ENCODE results near the gene ADCY3.

Gene ADCY3

GRCh38 chr2:24881623-24882022 is 38.4 kb downstream of the ADCY3 start:
- H3K9me3 ChIP-seq (ENCODE audit: insufficient read depth, low read length, severe bottlenecking), result no peaks in the 10 kb centered on the region
- no peak overlapping the region for H3K27ac ChIP-seq (ENCODE audit: low read length)
- peaks cover 13% of the 10 kb centered on the region; the same call in 1 of the 2 replicates for H3K36me3 ChIP-seq (ENCODE audit: insufficient read depth, low read length)
- ATAC-seq (ENCODE audit: insufficient read depth, low read depth) (peak; percentile 65; the same call in 1 of the 3 replicates), DNase-seq (no peak)
- H3K27me3 ChIP-seq (ENCODE audit: insufficient read depth, low read length, poor library complexity), result no peaks in the 10 kb centered on the region
- peaks cover 40% of the 10 kb centered on the region for H4K20me1 ChIP-seq (ENCODE audit: insufficient read depth, low read length)
- TF ChIP-seq EZH2 (IDR thresholded peaks at IDR 0.05; ENCODE audit: borderline replicate concordance, low read depth, low read length, severe bottlenecking) (no peak), CTCF (IDR thresholded peaks at IDR 0.05; ENCODE audit: borderline replicate concordance, extremely low read depth, low read length, poor library complexity, severe bottlenecking) (peak; percentile 49)
- H2AFZ ChIP-seq (ENCODE audit: low read depth, low read length), result no peak overlapping the region
- H3K4me1 ChIP-seq (ENCODE audit: insufficient read depth, low read length), result no peaks in the 10 kb centered on the region
- H3K4me2 ChIP-seq (ENCODE audit: insufficient read depth, low read length), result no peak overlapping the region
- H3K4me3 ChIP-seq (ENCODE audit: low read depth in 1 of 2, low read length in 2 of 2), result no peak overlapping the region
- H3K79me2 ChIP-seq (ENCODE audit: insufficient read depth, low read length), result peaks cover 58% of the 10 kb centered on the region
- no peak overlapping the region for H3K9ac ChIP-seq (ENCODE audit: low read depth, low read length)

DNA sequence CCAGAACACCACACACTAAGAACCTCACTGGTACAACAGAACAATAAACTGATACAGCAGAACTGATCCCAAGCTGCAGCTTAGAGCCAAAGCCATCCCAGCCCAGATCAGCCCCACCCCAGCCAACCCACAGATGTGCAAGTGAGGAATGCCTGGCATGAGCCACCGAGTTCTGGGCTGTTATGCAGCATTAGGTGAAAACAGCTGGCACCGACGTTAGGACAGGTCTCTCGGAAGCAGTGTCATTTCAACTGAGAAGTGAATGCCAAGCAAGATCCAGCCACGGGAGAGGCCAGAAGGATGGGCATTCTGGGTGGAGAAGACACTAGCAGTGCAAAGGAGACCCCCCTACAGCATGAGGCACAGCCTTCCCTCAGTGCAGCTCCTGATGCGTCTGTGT is 38.9 kb downstream of the ADCY3 start:
- Histone ChIP-seq H4K20me1 (ENCODE audit: insufficient read depth, low read length) (peaks cover 35% of the 10 kb centered on the region), H3K9ac (ENCODE audit: low read depth, low read length) (no peak overlapping the region), H3K27ac (ENCODE audit: low read length) (no peak overlapping the region), H3K79me2 (ENCODE audit: insufficient read depth, low read length) (peaks cover 53% of the 10 kb centered on the region), H3K9me3 (ENCODE audit: insufficient read depth, low read length, severe bottlenecking) (no peaks in the 10 kb centered on the region), H3K4me2 (ENCODE audit: insufficient read depth, low read length) (no peak overlapping the region), H2AFZ (ENCODE audit: low read depth, low read length) (no peak overlapping the region), H3K4me3 (ENCODE audit: low read depth in 1 of 2, low read length in 2 of 2) (no peak overlapping the region), H3K4me1 (ENCODE audit: insufficient read depth, low read length) (no peaks in the 10 kb centered on the region), H3K36me3 (ENCODE audit: insufficient read depth, low read length) (peaks cover 13% of the 10 kb centered on the region; the same call in 1 of the 2 replicates), H3K27me3 (ENCODE audit: insufficient read depth, low read length, poor library complexity) (no peaks in the 10 kb centered on the region)
- DNase-seq (no peak), ATAC-seq (ENCODE audit: insufficient read depth, low read depth) (no peak)
- no peak for TF ChIP-seq CTCF (IDR thresholded peaks at IDR 0.05; ENCODE audit: borderline replicate concordance, extremely low read depth, low read length, poor library complexity, severe bottlenecking)
- TF ChIP-seq EZH2 (IDR thresholded peaks at IDR 0.05; ENCODE audit: borderline replicate concordance, low read depth, low read length, severe bottlenecking), result no peak

GRCh38 chr2:24878341-24878740 is 41.7 kb downstream of the ADCY3 start:
- ATAC-seq (ENCODE audit: insufficient read depth, low read depth), result no peak
- Histone ChIP-seq H3K9ac (ENCODE audit: low read depth, low read length) (no peak overlapping the region), H3K27ac (ENCODE audit: low read length) (no peak overlapping the region), H3K4me2 (ENCODE audit: insufficient read depth, low read length) (no peak overlapping the region), H3K4me1 (ENCODE audit: insufficient read depth, low read length) (no peaks in the 10 kb centered on the region), H2AFZ (ENCODE audit: low read depth, low read length) (no peak overlapping the region), H3K27me3 (ENCODE audit: insufficient read depth, low read length, poor library complexity) (no peaks in the 10 kb centered on the region), H4K20me1 (ENCODE audit: insufficient read depth, low read length) (peaks cover 56% of the 10 kb centered on the region), H3K4me3 (ENCODE audit: low read depth in 1 of 2, low read length in 2 of 2) (no peak overlapping the region), H3K79me2 (ENCODE audit: insufficient read depth, low read length) (peaks cover 54% of the 10 kb centered on the region), H3K9me3 (ENCODE audit: insufficient read depth, low read length, severe bottlenecking) (no peaks in the 10 kb centered on the region), H3K36me3 (ENCODE audit: insufficient read depth, low read length) (peaks cover 24% of the 10 kb centered on the region)
- TF ChIP-seq CTCF (IDR thresholded peaks at IDR 0.05; ENCODE audit: borderline replicate concordance, extremely low read depth, low read length, poor library complexity, severe bottlenecking), result no peak
- TF ChIP-seq EZH2 (IDR thresholded peaks at IDR 0.05; ENCODE audit: borderline replicate concordance, low read depth, low read length, severe bottlenecking), result no peak
- DNase-seq, result no peak

- H3K9ac ChIP-seq (ENCODE audit: low read depth, low read length), result no peak overlapping the region
- no peak for DNase-seq
- H4K20me1 ChIP-seq (ENCODE audit: insufficient read depth, low read length), result peaks cover 63% of the 10 kb centered on the region
- H3K36me3 ChIP-seq (ENCODE audit: insufficient read depth, low read length), result peaks cover 25% of the 10 kb centered on the region
- no peak for ATAC-seq (ENCODE audit: insufficient read depth, low read depth)
- H3K79me2 ChIP-seq (ENCODE audit: insufficient read depth, low read length), result peaks cover 54% of the 10 kb centered on the region
- no peaks in the 10 kb centered on the region for H3K4me1 ChIP-seq (ENCODE audit: insufficient read depth, low read length)
- no peaks in the 10 kb centered on the region for H3K27me3 ChIP-seq (ENCODE audit: insufficient read depth, low read length, poor library complexity)
- no peak overlapping the region for H2AFZ ChIP-seq (ENCODE audit: low read depth, low read length)
- H3K4me2 ChIP-seq (ENCODE audit: insufficient read depth, low read length), result no peak overlapping the region
- no peaks in the 10 kb centered on the region for H3K9me3 ChIP-seq (ENCODE audit: insufficient read depth, low read length, severe bottlenecking)
- no peak overlapping the region for H3K27ac ChIP-seq (ENCODE audit: low read length)
- no peak for TF ChIP-seq EZH2 (IDR thresholded peaks at IDR 0.05; ENCODE audit: borderline replicate concordance, low read depth, low read length, severe bottlenecking)
- TF ChIP-seq CTCF (IDR thresholded peaks at IDR 0.05; ENCODE audit: borderline replicate concordance, extremely low read depth, low read length, poor library complexity, severe bottlenecking), result no peak
- H3K4me3 ChIP-seq (ENCODE audit: low read depth in 1 of 2, low read length in 2 of 2), result no peak overlapping the region
These were observed 42.4 kb downstream of the ADCY3 start for GRCh38 chr2:24877646-24878045.

Data from DND-41 (cell line).